MM.1S (cell line): ENCODE measurements around the gene SDSL.

Experiments
- CTCF ChIP-seq: fragments of 300-600 bp; sonication (generic); IDR thresholded peaks from 2 replicates; pipeline ENCODE4 v1.5.1; 2016; ENCODE audit warnings: antibody characterized with exemption, low read length, mixed read lengths
- EZH2 ChIP-seq: fragments of 300-600 bp; sonication (generic); optimal IDR thresholded peaks from 2 replicates; pipeline ENCODE3; 2017; ENCODE audit warnings: low read depth, mild to moderate bottlenecking, antibody characterized with exemption, low read length, mixed read lengths
- EZH2phosphoT487 ChIP-seq: fragments of 300-600 bp; sonication (generic); IDR thresholded peaks from 2 replicates; pipeline ENCODE4 v1.6.1; 2018; ENCODE audit warnings: antibody characterized with exemption, low read length

GRCh38 chr12:113373440-113373839 lies 48.7 kb upstream of the SDSL start:
- TF ChIP-seq CTCF (no peak), EZH2 (no peak), EZH2phosphoT487 (no peak)
